Measurements from ENCODE around the gene ZFAND3.

The ZFAND3 gene

GRCh38 chr6:37818536-37819176 lies 871 bp upstream of the ZFAND3 start:
- peak; percentile 97 for DNase-seq (ENCODE audit: low read depth)
- no peak for TF ChIP-seq CTCF (conservative IDR thresholded peaks at IDR 0.05; ENCODE audit: low read depth, low read length)
- H3K4me3 ChIP-seq (ENCODE audit: low read depth, low read length): peak overlapping the region; percentile 94

GRCh38 chr6:37819802-37820717 lies 533 bp downstream of the ZFAND3 start:
- no peak for TF ChIP-seq CTCF (conservative IDR thresholded peaks at IDR 0.05; ENCODE audit: low read depth, low read length)

GRCh38 chr6:37820718-37821079 lies 1.2 kb downstream of the ZFAND3 start:
- TF ChIP-seq CTCF (conservative IDR thresholded peaks at IDR 0.05; ENCODE audit: low read depth, low read length): no peak
- H3K4me3 ChIP-seq (ENCODE audit: low read depth, low read length): peak overlapping the region; percentile 94
- no peak for DNase-seq (ENCODE audit: low read depth)

More at GRCh38 chr6:37819802-37820717, 533 bp downstream of the ZFAND3 start:
- H3K4me3 ChIP-seq (ENCODE audit: low read depth, low read length): peak overlapping the region; percentile 94
- peak; percentile 45 for DNase-seq (ENCODE audit: low read depth)

- no peak overlapping the region for H3K4me3 ChIP-seq (ENCODE audit: low read depth, low read length)
- TF ChIP-seq CTCF (conservative IDR thresholded peaks at IDR 0.05; ENCODE audit: low read depth, low read length): no peak
- no peak for DNase-seq (ENCODE audit: low read depth)
Observed at GRCh38 chr6:37821446-37821845, 1.9 kb downstream of the ZFAND3 start.

- no peak for DNase-seq (ENCODE audit: low read depth)
- H3K4me3 ChIP-seq (ENCODE audit: low read depth, low read length): no peak overlapping the region
- TF ChIP-seq CTCF (conservative IDR thresholded peaks at IDR 0.05; ENCODE audit: low read depth, low read length): no peak
Observed at GRCh38 chr6:37822851-37823682, 3.5 kb downstream of the ZFAND3 start.

- TF ChIP-seq CTCF (conservative IDR thresholded peaks at IDR 0.05; ENCODE audit: low read depth, low read length): no peak
- H3K4me3 ChIP-seq (ENCODE audit: low read depth, low read length): no peak overlapping the region
- DNase-seq (ENCODE audit: low read depth): no peak
Observed at GRCh38 chr6:37824170-37824569, 4.6 kb downstream of the ZFAND3 start.

Measured in choroid plexus epithelial cell (primary cell).